GM21717 (cell line): Measurements from ENCODE around the gene CHRNA7.

Experiments
- ATAC-seq: cut with Tn5 transposase; IDR thresholded peaks from one replicate; pipeline ENCODE4 v1.9.1; 2021; ENCODE audit warnings: mild to moderate bottlenecking, moderate library complexity; ENCODE audit not compliant: unreplicated experiment

CHRNA7 gene

DNA sequence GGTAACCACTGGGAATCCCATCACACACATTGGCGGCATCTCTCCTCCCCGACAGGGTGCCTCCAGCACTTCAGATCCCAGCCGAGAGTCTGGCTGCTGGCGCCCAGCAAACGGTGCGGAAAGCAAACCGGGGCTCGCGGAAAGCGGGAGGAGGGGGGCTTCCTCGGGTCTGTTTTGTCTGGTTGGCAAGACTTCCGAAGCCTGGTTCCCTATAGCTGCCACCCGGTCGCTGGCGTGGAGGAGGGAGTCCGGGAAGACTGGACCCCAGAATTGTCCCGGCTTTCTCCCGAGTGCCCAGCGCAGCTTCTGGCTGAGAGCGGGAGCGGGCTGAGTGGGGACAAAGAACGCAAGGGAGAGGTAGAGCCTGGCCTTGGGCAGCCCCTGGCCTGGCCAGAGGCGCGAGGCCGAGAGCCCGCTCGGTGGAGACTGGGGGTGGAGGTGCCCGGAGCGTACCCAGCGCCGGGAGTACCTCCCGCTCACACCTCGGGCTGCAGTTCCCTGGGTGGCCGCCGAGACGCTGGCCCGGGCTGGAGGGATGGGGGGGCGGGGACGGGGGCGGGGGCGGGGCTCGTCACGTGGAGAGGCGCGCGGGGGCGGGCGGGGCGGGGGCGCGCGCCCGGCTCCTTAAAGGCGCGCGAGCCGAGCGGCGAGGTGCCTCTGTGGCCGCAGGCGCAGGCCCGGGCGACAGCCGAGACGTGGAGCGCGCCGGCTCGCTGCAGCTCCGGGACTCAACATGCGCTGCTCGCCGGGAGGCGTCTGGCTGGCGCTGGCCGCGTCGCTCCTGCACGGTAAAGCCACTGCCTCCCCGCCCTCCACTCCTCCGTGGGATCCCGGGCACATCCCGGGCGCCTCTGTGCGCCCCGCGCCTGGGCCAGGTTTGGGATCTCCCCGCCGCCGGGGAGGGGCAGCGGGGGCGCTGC, at the start of gene CHRNA7:
Gene CHRNA7, plus strand, starts transcription at position 654 of the 920 bp plus-strand sequence. Its CDS starts 80 bp downstream, at position 734.
- no peak for ATAC-seq

DNA sequence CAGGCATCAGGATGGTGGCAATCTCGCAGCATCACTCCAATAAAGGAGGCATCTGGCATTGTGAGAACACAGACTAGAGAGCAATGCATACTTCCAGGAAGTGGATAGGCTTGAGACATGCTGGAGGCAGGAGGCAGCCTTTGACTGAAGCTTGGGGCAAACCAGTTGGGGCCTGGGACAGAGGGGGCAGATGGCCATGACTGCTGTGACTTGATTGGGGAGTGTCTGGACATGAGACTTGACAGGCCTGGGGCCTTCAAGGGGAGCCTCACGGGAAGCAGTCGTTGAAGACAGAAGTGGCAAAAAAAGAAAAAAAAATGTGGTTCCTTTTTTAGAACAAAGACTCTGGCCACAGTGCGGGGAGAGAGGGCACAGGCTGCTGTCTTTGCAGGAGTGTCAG, 44.7 kb upstream of the CHRNA7 start:
- ATAC-seq = no peak

DNA sequence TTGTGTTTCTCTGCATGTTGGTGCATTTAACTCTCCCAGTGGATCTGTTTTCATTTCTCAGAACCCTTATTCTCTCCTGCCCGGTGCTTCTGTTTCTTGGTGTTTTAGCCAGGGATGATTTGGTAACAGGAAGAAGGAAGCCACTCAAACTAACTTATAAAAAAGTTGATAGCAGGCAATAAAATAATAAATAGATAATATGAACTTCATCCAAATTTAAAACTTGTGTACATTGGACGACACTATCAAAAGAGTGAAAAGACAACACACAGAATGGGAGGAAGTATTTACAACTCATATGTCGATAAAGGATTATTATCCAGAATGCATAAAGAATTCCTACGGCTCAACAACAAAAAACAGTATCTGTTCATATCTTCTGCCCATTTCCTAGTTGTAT, 37.3 kb upstream of the CHRNA7 start:
- ATAC-seq = no peak

DNA sequence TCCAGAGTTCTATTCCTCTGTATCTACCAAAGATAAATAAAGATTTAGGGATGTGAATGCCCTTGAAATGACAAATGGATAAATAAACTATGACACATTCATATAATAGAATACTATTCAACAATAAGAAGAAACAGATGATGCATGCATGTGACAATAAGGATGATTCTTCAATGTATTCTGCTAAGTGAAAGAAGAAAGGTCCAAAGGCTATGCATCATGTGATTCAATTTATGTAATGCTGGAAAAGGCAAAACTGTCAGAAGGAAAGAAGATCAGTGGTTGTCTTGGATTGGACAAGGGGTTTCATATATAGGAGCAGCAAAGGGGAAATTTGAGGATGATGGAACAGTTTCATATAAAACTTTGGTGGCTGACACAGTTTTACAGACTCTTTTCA, 32.6 kb upstream of the CHRNA7 start:
- no peak for ATAC-seq

DNA sequence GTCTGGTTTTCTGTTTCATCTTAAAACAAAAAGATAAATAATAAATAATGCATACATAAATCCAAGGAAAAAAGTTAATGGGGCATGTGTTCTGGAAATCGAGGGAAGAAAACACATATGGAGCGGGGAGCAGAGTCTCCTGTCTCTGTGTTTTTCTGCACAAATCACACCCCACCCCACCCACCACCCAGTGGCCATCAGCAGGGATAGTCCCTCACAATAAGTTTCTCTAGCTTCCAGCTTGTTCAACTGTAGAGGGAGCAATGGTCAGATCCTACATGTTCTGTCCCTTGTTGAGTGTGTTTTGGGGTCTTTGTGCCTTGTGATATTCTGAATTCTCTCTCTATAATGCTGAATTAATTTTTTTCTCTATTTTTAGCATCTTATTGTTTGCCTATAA, 26.8 kb upstream of the CHRNA7 start:
- no peak for ATAC-seq

DNA sequence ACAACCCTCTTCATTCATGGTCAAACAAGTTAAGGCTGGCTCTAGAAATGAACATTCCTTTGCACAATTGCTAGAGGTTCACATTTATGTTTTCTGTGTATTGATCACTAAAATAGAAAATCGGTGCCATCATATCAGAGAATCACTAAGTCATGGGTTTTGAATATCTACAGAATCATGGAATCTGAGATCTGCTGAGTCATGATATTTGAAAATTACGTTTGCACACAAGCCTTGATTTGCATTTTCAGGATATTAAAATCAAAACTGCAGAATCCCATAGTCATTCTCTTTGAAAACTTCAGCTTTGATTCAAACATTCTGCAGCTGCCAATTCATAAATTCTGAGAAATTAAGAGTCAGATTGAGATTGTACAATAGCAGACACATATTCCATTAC, 26.1 kb upstream of the CHRNA7 start:
- ATAC-seq = no peak

DNA sequence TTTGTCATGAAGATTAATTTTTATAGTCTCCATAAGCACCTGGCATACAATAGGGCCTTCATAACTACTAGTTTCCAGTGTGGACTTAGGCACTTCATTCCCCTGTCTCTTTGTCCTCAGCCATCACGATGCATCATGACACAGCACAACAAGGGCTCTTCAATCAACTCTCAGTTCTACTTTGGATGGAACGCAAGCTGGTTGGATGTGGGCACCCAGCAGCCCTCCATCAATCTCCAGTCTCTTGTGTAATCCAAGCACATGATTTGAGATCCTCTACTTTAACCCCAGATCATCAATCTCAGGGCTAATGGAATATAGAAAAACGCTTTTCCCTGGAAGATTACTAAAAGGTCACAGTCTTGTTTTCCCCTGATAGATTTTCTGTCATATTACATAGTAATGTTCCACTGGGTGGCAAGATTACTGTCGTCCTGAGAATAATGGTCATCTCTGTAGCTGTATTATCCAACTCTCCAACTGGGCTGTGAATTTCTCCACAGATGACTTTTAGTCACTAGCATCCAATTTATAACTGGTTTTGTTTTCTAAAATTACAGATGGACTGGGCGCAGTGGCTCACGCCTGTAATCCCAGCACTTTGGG, 22.9 kb upstream of the CHRNA7 start:
- ATAC-seq = no peak

DNA sequence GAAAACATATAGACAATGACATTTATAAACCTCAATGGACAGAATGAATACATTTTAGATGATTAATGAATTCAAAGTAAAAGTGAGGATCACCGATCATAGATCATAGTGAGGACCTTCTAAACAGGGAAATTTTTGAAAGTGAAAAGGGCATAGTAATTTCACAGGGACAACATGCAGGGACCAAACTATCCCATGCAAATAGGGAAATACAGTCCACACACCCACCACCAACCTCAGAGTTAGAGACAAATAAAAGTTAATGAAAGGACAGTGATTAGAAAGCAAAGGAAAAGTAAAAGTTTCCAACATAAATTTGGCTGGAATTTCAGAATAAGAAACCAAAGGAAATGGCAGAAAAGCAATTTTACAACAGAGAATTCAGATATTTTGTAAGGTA, 15.4 kb upstream of the CHRNA7 start:
- no peak for ATAC-seq

DNA sequence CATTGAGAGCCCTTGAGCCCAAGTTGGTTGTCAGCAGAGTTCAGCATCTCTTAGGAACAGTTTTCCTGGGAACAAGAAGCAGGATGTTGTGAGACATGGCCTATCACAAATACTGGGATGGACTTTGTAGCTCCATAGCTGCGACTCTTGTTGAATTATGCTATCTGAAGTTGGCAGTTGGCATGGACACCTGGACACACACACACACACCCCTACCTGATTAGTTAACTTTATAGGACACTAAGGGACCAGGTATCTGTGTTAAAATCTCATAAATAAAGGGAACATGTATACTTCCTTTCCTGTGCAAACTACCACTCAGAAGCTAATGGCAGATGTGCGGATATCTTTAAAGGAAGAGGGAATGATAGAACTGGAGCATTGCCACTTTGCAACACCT, 10.2 kb upstream of the CHRNA7 start:
- ATAC-seq = no peak

DNA sequence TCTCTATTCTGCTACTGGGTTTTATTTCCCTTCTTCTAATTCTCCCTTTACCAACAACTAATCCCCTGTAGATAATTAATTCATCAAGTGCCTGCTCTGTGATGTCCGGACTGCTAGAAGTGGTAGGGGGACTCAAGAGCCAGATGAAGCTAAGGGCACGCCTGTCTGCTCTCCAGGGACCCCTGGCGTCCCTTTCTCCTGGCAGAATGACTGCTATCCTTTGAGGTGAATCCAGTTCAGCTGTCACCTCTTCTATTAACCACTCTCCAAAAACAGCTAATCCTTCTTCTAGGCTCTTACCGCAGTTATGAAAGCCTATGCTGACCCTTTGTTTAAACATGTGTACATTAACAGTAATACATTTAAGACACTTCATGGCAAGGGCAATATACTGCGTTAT, 1.4 kb upstream of the CHRNA7 start:
- ATAC-seq = no peak

DNA sequence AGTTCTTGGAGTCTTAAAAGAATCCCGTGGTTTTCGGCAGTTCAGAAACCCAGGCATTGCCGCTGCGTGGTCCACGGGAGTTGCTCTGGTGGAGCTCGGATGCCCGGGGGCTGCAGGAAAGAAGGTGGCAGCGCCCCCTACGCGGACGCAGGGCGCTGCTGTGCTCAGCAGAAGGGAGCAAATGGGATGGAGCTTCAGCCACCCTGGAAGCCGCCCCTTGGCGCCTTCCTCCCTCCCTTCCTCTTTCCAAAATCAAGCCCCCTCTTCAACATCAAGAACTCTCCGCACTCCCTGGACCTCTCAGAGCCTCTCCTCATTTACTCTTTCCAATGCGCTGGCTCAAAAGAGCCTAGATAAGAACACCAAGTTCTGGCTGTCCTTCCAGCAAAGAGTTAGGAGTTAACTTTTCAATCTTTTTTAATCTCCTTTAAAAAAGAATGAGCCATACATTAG, 880 bp upstream of the CHRNA7 start:
- ATAC-seq = no peak

DNA sequence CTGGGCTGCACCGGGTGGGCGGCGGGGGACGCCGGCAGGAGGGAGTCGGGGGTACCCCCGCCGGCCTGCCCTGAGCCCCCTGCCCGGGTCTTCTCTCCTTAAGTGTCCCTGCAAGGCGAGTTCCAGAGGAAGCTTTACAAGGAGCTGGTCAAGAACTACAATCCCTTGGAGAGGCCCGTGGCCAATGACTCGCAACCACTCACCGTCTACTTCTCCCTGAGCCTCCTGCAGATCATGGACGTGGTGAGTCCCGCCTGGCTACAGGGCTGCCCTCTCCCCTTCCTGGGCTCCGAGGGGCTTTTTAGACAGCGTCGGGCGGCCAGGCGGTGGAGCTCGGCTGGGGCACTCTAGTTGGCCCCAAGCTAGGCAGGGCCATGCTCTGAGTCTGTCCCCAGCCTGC, 480 bp downstream of the CHRNA7 start:
- ATAC-seq = no peak

DNA sequence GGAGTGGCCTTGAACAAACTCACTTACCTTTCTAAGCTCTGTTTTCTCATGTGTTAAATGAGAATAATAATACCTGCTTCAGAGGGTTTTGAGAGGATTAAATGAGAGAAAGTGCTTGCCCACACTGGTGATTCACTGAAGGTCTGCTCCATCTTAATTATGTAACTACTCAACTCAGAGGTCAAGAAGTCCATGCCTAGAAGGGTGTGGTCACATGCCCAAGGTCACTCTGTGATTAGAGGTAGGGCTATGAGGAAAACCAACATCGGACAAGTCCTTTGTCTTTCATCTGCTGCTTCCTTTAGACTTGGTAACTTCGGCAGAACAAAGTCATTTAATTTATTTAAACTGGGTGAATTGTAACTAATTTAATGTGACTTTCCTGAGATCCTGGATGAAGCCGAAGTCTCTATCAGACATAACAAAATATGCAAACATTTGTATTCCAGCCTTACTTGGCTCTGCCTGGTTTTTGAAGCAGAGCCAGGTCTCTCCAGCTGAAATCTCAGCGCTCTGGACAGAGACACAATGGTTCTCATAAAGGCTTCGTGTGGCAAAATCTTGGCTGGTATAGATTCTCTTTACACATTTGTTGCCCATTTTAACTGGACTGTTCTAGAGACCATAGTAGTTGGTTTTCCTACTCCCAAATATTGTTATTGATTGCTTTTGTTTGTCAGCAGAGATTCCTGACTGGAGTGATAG, 3.0 kb downstream of the CHRNA7 start:
- ATAC-seq = no peak

DNA sequence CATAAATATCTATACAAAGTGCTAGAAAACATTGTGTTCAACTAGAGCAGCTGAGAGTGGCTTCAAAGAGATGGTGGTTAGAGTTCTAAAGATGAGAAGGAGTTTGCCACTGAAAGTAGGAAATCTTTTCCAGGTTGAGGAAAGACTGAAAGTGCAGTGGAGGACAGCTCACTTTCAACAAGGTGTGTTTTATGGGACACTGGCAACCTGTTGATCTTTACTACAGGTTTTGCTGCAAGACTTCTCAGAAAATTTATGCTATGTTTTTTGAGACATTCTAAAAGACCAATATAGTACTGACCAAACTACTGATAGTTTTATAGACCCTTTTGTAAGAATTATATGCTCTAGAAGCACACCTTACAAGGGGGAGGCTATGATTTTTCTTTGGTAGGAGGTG, 3.8 kb downstream of the CHRNA7 start:
- no peak for ATAC-seq

DNA sequence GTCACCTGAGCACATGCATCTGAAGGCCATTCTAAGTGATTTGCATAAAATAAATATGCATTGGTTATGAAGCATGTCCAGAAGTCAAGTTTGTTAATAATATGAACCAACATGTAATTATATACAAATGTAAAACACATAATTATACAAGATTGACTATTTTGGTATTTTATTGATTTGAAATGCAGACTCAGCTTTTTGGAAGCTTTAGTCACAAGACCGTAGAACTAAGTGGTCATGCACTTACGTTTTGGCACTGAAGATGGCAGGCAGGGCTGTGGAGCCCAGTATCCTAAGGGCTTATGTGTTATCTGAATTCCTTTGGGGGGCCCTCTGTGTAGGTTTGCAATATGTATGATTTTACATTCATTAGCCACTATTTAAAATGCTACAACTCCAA, 5.0 kb downstream of the CHRNA7 start:
- no peak for ATAC-seq

DNA sequence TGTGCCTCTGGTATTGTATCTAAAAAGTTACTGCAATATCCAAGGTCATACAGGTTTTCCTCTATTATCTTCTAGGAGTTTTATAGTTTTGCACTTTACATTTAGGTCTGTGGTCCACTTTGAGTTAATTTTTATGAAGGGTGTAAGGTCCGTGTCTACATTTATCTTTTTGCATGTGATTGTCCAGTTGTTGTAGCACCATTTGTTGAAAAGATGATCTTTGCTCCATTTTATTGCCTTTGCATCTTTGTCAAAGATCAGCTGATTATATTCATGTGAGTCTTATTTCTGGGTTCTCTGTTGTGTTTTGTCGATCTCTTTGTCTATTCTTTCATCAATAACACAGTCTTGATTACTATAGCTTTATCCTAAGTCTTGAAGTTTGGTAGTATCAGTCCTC, 6.7 kb downstream of the CHRNA7 start:
- ATAC-seq = no peak

DNA sequence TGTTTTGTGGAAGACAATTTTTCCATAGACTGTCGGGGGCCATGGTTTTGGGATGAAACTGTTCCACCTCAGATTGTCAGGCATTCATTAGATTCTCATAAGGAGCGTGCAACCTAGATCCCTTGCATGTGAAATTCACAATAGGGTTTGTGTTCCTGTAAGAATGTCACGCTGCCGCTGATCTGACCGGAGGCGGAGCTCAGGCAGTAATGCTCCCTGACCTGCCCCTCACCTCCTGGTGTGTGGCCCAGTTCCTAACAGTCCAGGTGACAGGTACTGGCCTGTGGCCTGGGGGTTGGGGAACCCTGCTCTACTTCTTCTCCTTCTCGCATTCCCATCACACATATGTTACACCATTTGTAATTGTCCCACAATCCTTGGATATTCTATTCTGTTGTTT, 11.0 kb downstream of the CHRNA7 start:
- ATAC-seq = no peak

DNA sequence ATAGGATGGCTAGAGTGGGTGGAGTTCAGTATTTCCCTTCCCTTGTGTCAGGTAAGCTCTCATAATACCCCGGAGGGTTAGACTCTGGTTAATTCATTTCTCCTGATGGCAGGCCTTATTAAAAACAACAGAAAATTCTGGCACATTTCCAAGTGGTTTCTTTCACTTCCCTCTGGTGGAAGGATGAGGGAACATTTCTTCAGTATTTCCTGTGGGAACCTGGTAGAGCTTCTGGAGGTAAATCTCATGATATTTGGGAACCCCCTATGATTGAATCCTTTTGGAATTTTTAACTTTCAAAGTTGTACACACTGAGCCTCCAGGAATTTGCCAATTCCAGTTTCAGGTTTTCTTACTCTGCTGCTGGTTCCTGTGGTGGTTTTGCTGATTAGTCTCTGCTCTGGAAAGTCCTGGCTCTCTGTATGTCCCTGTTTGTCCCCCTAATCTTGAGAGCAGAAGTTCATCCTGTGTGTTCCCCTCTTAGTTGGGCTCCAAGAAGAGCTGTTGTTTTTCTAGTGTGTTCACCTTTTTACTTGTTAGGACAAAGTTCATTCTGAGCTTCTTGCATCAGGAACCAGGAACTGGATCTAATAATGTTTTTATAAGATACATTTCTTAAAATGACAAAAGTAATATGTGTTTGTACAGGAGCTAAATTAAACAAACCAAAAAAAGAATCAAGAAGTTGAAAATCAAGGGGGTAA, 12.1 kb downstream of the CHRNA7 start:
- ATAC-seq = no peak

DNA sequence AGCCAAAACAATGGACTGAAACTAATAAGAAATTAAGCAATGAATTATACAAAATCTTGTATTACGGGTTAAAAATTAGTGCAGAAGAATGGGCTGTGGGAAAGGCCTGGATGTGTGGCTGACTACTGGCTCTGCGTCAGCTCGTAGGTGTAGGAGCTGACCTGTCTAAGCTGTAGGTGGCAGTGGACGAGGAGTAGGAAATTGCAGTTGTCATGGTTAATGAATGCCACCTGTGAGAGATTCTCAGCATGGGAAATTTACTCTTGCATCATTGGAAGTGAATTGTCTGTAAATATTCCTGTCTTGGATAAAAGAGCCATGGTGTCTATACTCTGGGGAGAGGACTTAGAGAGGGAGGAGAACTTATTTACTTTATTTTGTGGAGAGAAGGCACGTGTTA, 23.4 kb downstream of the CHRNA7 start:
- ATAC-seq = no peak

DNA sequence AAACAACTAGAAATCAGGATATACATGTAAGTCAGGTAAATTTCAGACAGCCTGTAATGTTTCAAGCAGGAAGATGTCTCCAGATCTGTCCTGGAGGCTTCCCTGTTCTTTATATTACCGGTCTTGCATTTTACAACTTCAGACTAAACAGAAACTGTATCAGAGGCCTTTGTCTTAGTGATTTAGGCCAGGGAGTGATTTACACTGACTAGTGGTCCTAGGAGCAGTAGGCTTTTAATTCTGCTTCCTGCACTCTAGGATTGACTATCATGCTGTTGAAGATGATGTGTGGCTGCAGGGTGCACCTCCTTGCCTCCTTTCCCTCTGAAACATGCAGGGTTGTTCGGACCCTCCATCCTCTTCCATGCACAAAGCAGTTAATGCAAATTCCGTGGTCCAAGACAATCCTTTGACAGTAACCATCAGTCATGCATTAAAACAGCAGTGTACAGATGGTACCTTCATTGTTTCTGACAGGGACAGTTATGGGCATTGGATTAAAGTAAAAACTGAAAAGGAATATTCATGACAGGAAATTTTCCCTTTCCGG, 27.6 kb downstream of the CHRNA7 start:
- ATAC-seq = no peak

DNA sequence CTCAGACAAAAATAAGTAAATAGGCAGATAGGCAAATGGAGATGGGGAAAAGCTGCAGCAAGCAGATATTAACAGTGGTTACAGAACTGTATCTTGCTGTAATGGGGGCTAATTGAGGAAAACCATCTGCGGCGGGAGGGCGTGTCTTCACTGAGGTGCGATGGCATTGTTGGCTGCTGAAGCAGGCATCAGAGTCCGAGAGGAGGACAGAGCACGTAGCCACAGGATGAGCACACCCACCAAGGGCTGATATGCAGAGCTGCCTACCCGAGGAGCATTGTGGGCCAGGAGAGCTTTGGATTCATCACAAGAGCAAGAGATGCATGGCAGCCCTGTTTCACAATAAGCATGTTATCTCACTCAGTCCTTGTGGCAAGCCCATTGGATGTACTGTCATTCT, 30.4 kb downstream of the CHRNA7 start:
- ATAC-seq = no peak
